ENCODE data around the gene NXPE3.

GRCh38 chr3:101744811-101745210, 34.2 kb upstream of the NXPE3 start:
- TF ChIP-seq CTCF (conservative IDR thresholded peaks at IDR 0.05; ENCODE audit: low read length) (no peak), EZH2phosphoT487 (IDR thresholded peaks at IDR 0.05; ENCODE audit: borderline replicate concordance, low read depth, low read length) (no peak)
